Smooth muscle cell (in vitro differentiated cells): ENCODE data around the gene CCNA2. TPM values are rescaled to one million over a fixed set of nuclear protein-coding genes. Genes with fewer than 3 reads are reported as not detected.

Source experiments
- DNase-seq: peaks from one replicate; lab custom pipeline; 2025; ENCODE audit not compliant: unreplicated experiment; lab: John Stamatoyannopoulos, UW
- H2AFZ ChIP-seq: fragments of 200-600 bp; sonication (generic); 2 replicates; pipeline ENCODE4 v1.6.0; 2016; ENCODE audit warnings: antibody characterized with exemption, low read depth, mild to moderate bottlenecking
- H3F3A ChIP-seq: fragments of 200-600 bp; sonication (generic); 2 replicates; pipeline ENCODE4 v1.6.0; 2017; ENCODE audit warnings: antibody characterized with exemption, low read depth
- H3K27ac ChIP-seq: fragments of 200-600 bp; sonication (generic); 2 replicates; pipeline ENCODE4 v1.5.1; 2016; ENCODE audit warnings: low read depth, mild to moderate bottlenecking
- H3K27me3 ChIP-seq: fragments of 200-600 bp; sonication (generic); 2 replicates; pipeline ENCODE4 v1.6.1; 2016; ENCODE audit warnings: low read depth, mild to moderate bottlenecking
- H3K36me3 ChIP-seq: fragments of 200-600 bp; sonication (generic); 2 replicates; pipeline ENCODE4 v1.5.1; 2016; ENCODE audit warnings: low read depth
- H3K4me1 ChIP-seq: fragments of 200-600 bp; sonication (generic); 2 replicates; pipeline ENCODE4 v1.5.1; 2016; ENCODE audit warnings: low read depth
- H3K4me2 ChIP-seq: fragments of 200-600 bp; sonication (generic); 2 replicates; pipeline ENCODE4 v1.6.0; 2016; ENCODE audit warnings: mild to moderate bottlenecking
- H3K4me3 ChIP-seq: fragments of 200-600 bp; sonication (generic); 2 replicates; pipeline ENCODE4 v1.5.1; 2016; ENCODE audit warnings: mild to moderate bottlenecking
- H3K79me2 ChIP-seq: fragments of 200-600 bp; sonication (generic); 2 replicates; pipeline ENCODE4 v1.6.0; 2016; ENCODE audit warnings: low read depth, mild to moderate bottlenecking
- H3K9ac ChIP-seq: fragments of 200-600 bp; sonication (generic); 2 replicates; pipeline ENCODE4 v1.6.0; 2016; ENCODE audit warnings: low read depth
- H3K9me3 ChIP-seq: fragments of 200-600 bp; sonication (generic); replicated peaks from 2 replicates; pipeline ENCODE4 v1.5.1; 2016; ENCODE audit warnings: low read depth
- H4K20me1 ChIP-seq: fragments of 200-600 bp; sonication (generic); 2 replicates; pipeline ENCODE4 v1.6.0; 2016; ENCODE audit warnings: low read depth
- WGBS: methylation state at CpG from one replicate; pipeline ENCODE4 v1.1.7; 2016; ENCODE audit warnings: low lambda C conversion rate; 5-methylcytosine and 5-hydroxymethylcytosine counted together
- polyA plus RNA-seq: library from polyadenylated mRNA; unstranded; fragments of >200 nt; fragmentation: Nextera tagmentation; extraction: Ambion mirVana; gene quantifications from 2 replicates; pipeline ENCODE4 v1.2.1, GENCODE V29; 2016
- total RNA-seq: library from RNA; depleted of rRNA; stranded (reverse); fragments of >200 nt; gene quantifications from 2 replicates; pipeline ENCODE4 v1.2.3, GENCODE V29; 2014
- TF ChIP-seq, protein P1 (sequence below): fragments of 200-600 bp; sonication (generic); IDR thresholded peaks from 2 replicates; pipeline ENCODE4 v1.5.1; 2017; ENCODE audit warnings: borderline replicate concordance, mild to moderate bottlenecking, antibody characterized with exemption; ENCODE audit not compliant: insufficient read depth, poor library complexity, severe bottlenecking

CCNA2 gene
- total and polyA plus RNA-seq, 2 experiments from 2014 or later: 13.0 to 21.4 TPM

DNA sequence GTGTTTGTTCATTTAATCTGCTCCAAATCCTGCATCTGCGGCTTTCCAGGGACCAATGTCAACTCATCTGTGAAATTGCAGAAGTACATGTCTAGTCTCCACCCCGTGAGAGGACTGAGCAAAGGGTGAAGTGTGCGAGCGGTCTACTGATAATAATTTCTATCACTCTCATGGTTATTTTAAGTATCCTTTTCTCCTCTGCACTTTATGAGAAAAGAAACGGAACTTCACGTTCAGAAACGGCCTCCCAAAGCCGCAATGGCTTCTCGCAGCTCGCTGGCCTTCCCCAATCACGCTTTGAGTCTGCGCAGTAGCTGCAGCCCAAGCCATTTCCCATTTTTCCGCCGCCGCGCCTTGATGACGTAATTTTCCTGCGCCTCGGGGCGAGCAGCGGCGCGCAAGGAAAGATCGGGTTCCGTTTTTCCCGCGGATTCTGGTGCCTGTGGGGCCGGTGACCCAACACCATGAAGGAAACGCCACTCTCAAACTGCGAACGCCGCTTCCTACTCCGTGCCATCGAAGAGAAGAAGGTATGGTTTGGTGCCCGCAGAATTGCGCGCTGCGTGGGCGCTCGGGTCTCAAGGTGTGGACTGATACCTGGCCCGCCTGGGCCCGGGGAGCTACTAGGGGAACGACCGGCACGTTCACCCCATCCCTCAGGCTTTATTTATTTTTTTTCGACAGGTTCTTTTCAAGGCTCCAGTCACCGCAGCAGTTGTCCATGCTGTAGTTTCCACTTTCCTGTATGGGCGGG is 22.5 kb downstream of the CCNA2 start, which contains the start of gene EXOSC9:
EXOSC9 (plus strand) TSS at position 363 of the 754 bp plus-strand sequence; CDS start at position 465, 102 bp downstream.
- H4K20me1 ChIP-seq: no peaks in the 10 kb centered on the region
- no peaks in the 10 kb centered on the region for H3F3A ChIP-seq
- peak within 1 kb of the TSS; percentile 91 for H3K9ac ChIP-seq
- DNase-seq: peak; percentile 81
- H3K27ac ChIP-seq: peak within 1 kb of the TSS; percentile 86
- WGBS: 1% methylated on average over 48 of the region's 48 CpGs
- peaks cover 7% of the 10 kb centered on the region for H3K4me1 ChIP-seq
- peaks cover 14% of the 10 kb centered on the region for H3K79me2 ChIP-seq
- H3K27me3 ChIP-seq: no peaks in the 10 kb centered on the region
- TF ChIP-seq, protein P1, sequence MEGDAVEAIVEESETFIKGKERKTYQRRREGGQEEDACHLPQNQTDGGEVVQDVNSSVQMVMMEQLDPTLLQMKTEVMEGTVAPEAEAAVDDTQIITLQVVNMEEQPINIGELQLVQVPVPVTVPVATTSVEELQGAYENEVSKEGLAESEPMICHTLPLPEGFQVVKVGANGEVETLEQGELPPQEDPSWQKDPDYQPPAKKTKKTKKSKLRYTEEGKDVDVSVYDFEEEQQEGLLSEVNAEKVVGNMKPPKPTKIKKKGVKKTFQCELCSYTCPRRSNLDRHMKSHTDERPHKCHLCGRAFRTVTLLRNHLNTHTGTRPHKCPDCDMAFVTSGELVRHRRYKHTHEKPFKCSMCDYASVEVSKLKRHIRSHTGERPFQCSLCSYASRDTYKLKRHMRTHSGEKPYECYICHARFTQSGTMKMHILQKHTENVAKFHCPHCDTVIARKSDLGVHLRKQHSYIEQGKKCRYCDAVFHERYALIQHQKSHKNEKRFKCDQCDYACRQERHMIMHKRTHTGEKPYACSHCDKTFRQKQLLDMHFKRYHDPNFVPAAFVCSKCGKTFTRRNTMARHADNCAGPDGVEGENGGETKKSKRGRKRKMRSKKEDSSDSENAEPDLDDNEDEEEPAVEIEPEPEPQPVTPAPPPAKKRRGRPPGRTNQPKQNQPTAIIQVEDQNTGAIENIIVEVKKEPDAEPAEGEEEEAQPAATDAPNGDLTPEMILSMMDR: no peak
- H3K36me3 ChIP-seq: peaks cover 18% of the 10 kb centered on the region
- H2AFZ ChIP-seq: peak within 1 kb of the TSS; percentile 100
- H3K4me3 ChIP-seq: peak within 1 kb of the TSS; percentile 91
- peak within 1 kb of the TSS; percentile 91 for H3K4me2 ChIP-seq
- no peaks in the 10 kb centered on the region for H3K9me3 ChIP-seq

DNA sequence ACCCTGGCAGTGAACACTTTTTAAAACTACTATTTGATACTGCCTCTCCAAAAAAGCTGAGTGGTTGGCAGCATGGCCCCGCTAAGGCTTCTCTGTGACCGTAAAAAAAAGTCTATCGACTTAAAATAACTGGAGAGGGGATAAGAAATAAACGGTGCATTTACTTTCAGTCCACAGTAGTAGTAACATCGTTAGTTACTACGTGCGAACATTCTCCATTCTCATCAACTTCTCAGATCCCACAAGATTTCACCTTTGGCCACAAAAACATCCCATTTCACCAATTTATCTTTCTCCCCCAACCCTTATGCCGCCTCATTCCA is 23.1 kb downstream of the CCNA2 start:
- H3K4me2 ChIP-seq: peak overlapping the region; percentile 91
- peak overlapping the region; percentile 100 for H2AFZ ChIP-seq
- no peaks in the 10 kb centered on the region for H3F3A ChIP-seq
- DNase-seq: no peak
- H3K27ac ChIP-seq: peak overlapping the region; percentile 86
- H3K27me3 ChIP-seq: no peaks in the 10 kb centered on the region
- H4K20me1 ChIP-seq: no peaks in the 10 kb centered on the region
- H3K79me2 ChIP-seq: peaks cover 14% of the 10 kb centered on the region
- TF ChIP-seq, protein P1: no peak
- peak overlapping the region; percentile 91 for H3K9ac ChIP-seq
- H3K9me3 ChIP-seq: no peaks in the 10 kb centered on the region
- WGBS: 79% methylated on average over 8 of the region's 8 CpGs
- H3K4me3 ChIP-seq: peak overlapping the region; percentile 91
- peaks cover 7% of the 10 kb centered on the region for H3K4me1 ChIP-seq
- H3K36me3 ChIP-seq: peaks cover 18% of the 10 kb centered on the region

DNA sequence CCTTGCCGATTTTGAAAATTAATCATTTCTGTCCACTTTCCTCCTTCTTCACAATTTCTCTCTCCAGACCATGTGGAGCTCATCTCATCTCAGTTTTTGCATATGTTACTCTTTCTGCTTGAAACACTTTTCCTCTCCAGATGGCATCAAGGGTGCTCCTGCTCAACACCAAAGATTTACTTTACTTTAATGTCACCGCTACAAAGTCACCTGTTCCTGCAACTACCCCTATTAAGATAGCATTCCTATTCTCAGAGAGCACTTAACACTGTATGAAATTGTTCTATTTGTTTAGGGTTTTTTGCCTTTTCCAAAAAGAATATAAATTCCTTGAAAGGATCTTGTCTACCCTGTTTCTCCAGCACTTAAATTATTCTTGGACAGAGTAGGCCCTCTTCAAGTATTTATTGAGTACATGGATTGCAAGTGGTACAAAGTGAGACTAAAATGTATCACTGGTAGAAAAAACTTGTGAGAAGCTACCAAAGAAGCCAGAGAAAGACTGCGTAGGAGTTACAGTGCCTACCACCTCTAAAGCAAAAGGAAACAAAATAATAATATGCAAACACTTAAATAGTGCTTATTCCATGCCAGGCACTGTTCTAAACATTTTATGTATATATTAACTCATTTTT is 23.7 kb downstream of the CCNA2 start:
- no peak overlapping the region for H3K9ac ChIP-seq
- TF ChIP-seq, protein P1: no peak
- peak overlapping the region; percentile 91 for H3K4me2 ChIP-seq
- H3F3A ChIP-seq: no peaks in the 10 kb centered on the region
- H3K27me3 ChIP-seq: no peaks in the 10 kb centered on the region
- no peak overlapping the region for H3K27ac ChIP-seq
- H4K20me1 ChIP-seq: no peaks in the 10 kb centered on the region
- H3K79me2 ChIP-seq: peaks cover 14% of the 10 kb centered on the region
- peaks cover 7% of the 10 kb centered on the region for H3K4me1 ChIP-seq
- H3K36me3 ChIP-seq: peaks cover 15% of the 10 kb centered on the region
- no peak overlapping the region for H3K4me3 ChIP-seq
- H3K9me3 ChIP-seq: no peaks in the 10 kb centered on the region
- no peak for DNase-seq
- 98% methylated on average over 3 of the region's 3 CpGs for WGBS
- peak overlapping the region; percentile 100 for H2AFZ ChIP-seq
